Measurements from ENCODE around the gene GDPGP1.
"Not testable (repeated sequence)": the region's sequence is repeated elsewhere in the genome, so short reads cannot be mapped to it uniquely, and the experiment has no call there.

GDPGP1 gene

GRCh38 chr15:90227336-90227735, 6.7 kb upstream of the GDPGP1 start:
- DNase-seq = no peak

- no peak for DNase-seq
Observed at GRCh38 chr15:90227816-90228772, 5.9 kb upstream of the GDPGP1 start.

- DNase-seq = no peak
Observed at GRCh38 chr15:90228960-90229359, 5.0 kb upstream of the GDPGP1 start.

- DNase-seq = no peak
Observed at GRCh38 chr15:90230071-90230494, 3.9 kb upstream of the GDPGP1 start.

- DNase-seq = no peak
Observed at GRCh38 chr15:90230610-90231009, 3.4 kb upstream of the GDPGP1 start.

GRCh38 chr15:90231028-90232017, 2.7 kb upstream of the GDPGP1 start:
- DNase-seq = no peak

GRCh38 chr15:90232196-90232595, 1.8 kb upstream of the GDPGP1 start:
- DNase-seq = no peak

GRCh38 chr15:90232941-90233386, 1.0 kb upstream of the GDPGP1 start:
- no peak for DNase-seq

- peak; percentile 97 for DNase-seq
Observed at GRCh38 chr15:90233387-90234095, 468 bp upstream of the GDPGP1 start, which contains the start of gene CIB1. Gene CIB1, minus strand, starts transcription at chr15:90233941. Its CDS starts 56 bp downstream, at chr15:90233885.

- no peak for DNase-seq
Observed at GRCh38 chr15:90239371-90239770, 5.4 kb downstream of the GDPGP1 start.

GRCh38 chr15:90240856-90241255, 6.8 kb downstream of the GDPGP1 start:
- no peak for DNase-seq

GRCh38 chr15:90241343-90242192, 7.6 kb downstream of the GDPGP1 start:
- DNase-seq = no peak

GRCh38 chr15:90243943-90244639, 10.1 kb downstream of the GDPGP1 start:
- no peak for DNase-seq

GRCh38 chr15:90248789-90249202, 14.8 kb downstream of the GDPGP1 start:
- DNase-seq = no peak

GRCh38 chr15:90249203-90249863, 15.3 kb downstream of the GDPGP1 start, which contains the start of gene TTLL13:
Gene TTLL13, plus strand, starts transcription at chr15:90249556. Its CDS starts 1,075 bp downstream, at chr15:90250631.
- DNase-seq = peak; percentile 84

GRCh38 chr15:90257776-90258175, 23.8 kb downstream of the GDPGP1 start:
- no peak for DNase-seq

GRCh38 chr15:90259524-90259923, 25.5 kb downstream of the GDPGP1 start:
- DNase-seq = no peak

- DNase-seq = not testable (repeated sequence)
Observed at GRCh38 chr15:90260731-90261130, 26.7 kb downstream of the GDPGP1 start.

GRCh38 chr15:90261811-90262210, 27.8 kb downstream of the GDPGP1 start:
- peak; percentile 8 for DNase-seq

GRCh38 chr15:90262426-90262825, 28.4 kb downstream of the GDPGP1 start:
- no peak for DNase-seq
